GM19025 (cell line): ENCODE measurements around the gene AGBL3.
"Not testable (repeated sequence)": the region's sequence is repeated elsewhere in the genome, so short reads cannot be mapped to it uniquely, and the experiment has no call there.

ENCODE experiments used
- ATAC-seq: cut with Tn5 transposase; IDR thresholded peaks from one replicate; pipeline ENCODE4 v1.9.1; 2021; ENCODE audit warnings: mild to moderate bottlenecking, low read depth, moderate library complexity; ENCODE audit not compliant: unreplicated experiment

Gene AGBL3

GRCh38 chr7:135164357-135165061 is 178.2 kb downstream of the AGBL3 start:
- ATAC-seq = no peak

- no peak for ATAC-seq
Observed at GRCh38 chr7:135165862-135166261, 179.6 kb downstream of the AGBL3 start.

GRCh38 chr7:135166338-135166990 is 180.2 kb downstream of the AGBL3 start:
- ATAC-seq = no peak

GRCh38 chr7:135167365-135167917 is 181.1 kb downstream of the AGBL3 start:
- ATAC-seq = no peak

- no peak for ATAC-seq
Observed at GRCh38 chr7:135168001-135168400, 181.7 kb downstream of the AGBL3 start.

- ATAC-seq = no peak
Observed at GRCh38 chr7:135168489-135169140, 182.3 kb downstream of the AGBL3 start.

- peak; percentile 29 for ATAC-seq
Observed at GRCh38 chr7:135169141-135169963, 183.0 kb downstream of the AGBL3 start.

GRCh38 chr7:135169964-135170273 is 183.6 kb downstream of the AGBL3 start:
- ATAC-seq = no peak

- ATAC-seq = peak; percentile 65
Observed at GRCh38 chr7:135170274-135170997, 184.1 kb downstream of the AGBL3 start, which contains the start of gene CYREN. TSS of gene CYREN (minus strand) at chr7:135170707. CDS start at chr7:135168922, 1,785 bp downstream.

GRCh38 chr7:135170998-135171481 is 184.7 kb downstream of the AGBL3 start:
- ATAC-seq = peak; percentile 9

GRCh38 chr7:135171581-135172291 is 185.4 kb downstream of the AGBL3 start:
- not testable (repeated sequence) for ATAC-seq

GRCh38 chr7:135173916-135174315 is 187.6 kb downstream of the AGBL3 start:
- ATAC-seq = not testable (repeated sequence)

- ATAC-seq = no peak
Observed at GRCh38 chr7:135174941-135175340, 188.6 kb downstream of the AGBL3 start.

- ATAC-seq = no peak
Observed at GRCh38 chr7:135175931-135176330, 189.6 kb downstream of the AGBL3 start.

GRCh38 chr7:135177028-135177696 is 190.9 kb downstream of the AGBL3 start:
- no peak for ATAC-seq

GRCh38 chr7:135178364-135178763 is 192.1 kb downstream of the AGBL3 start:
- ATAC-seq = no peak

- ATAC-seq = no peak
Observed at GRCh38 chr7:135179321-135179925, 193.1 kb downstream of the AGBL3 start.

GRCh38 chr7:135180122-135180521 is 193.8 kb downstream of the AGBL3 start:
- ATAC-seq = no peak
